SK-N-SH treated with all-trans-retinoic acid at 6 μM for 48 hours (cell line): ENCODE measurements around the gene TAOK2.

ENCODE experiments used
- PATZ1 ChIP-seq: fragments of 250-450 bp; sonication (Bioruptor Pico); IDR thresholded peaks from 2 replicates; pipeline ENCODE4 v1.8.0; 2020; ENCODE audit warnings: mild to moderate bottlenecking, moderate library complexity, borderline replicate concordance
- TCF4 ChIP-seq: fragments of 250-450 bp; sonication (Bioruptor Pico); IDR thresholded peaks from 2 replicates; pipeline ENCODE4 v1.8.0; 2021; ENCODE audit warnings: mild to moderate bottlenecking, moderate library complexity, borderline replicate concordance
- TOX ChIP-seq: fragments of 250-450 bp; sonication (Bioruptor Pico); IDR thresholded peaks from 2 replicates; pipeline ENCODE4 v1.8.0; 2021; ENCODE audit warnings: mild to moderate bottlenecking, moderate library complexity, borderline replicate concordance
- ZFP30 ChIP-seq: fragments of 450-650 bp; formaldehyde crosslinking; IDR thresholded peaks from 2 replicates; pipeline ENCODE4 v1.5.0; 2022; ENCODE audit warnings: mild to moderate bottlenecking, moderate library complexity
- ZNF70 ChIP-seq: fragments of 450-650 bp; formaldehyde crosslinking; IDR thresholded peaks from 2 replicates; pipeline ENCODE4 v1.5.0; 2020; ENCODE audit warnings: mild to moderate bottlenecking, moderate library complexity
- TF ChIP-seq, protein P1 (sequence below): fragments of 250-450 bp; sonication (Bioruptor Pico); IDR thresholded peaks from 2 replicates; pipeline ENCODE4 v1.5.0; 2020; ENCODE audit warnings: mild to moderate bottlenecking, moderate library complexity

GRCh38 chr16:29926711-29927052 is 47.0 kb upstream of the TAOK2 start:
- TF ChIP-seq TCF4 (CRISPR knock-in tag) (no peak), ZFP30 (CRISPR knock-in tag) (no peak), ZNF70 (CRISPR knock-in tag) (no peak), TOX (CRISPR knock-in tag) (no peak), PATZ1 (CRISPR knock-in tag) (no peak)
- TF ChIP-seq, protein P1, sequence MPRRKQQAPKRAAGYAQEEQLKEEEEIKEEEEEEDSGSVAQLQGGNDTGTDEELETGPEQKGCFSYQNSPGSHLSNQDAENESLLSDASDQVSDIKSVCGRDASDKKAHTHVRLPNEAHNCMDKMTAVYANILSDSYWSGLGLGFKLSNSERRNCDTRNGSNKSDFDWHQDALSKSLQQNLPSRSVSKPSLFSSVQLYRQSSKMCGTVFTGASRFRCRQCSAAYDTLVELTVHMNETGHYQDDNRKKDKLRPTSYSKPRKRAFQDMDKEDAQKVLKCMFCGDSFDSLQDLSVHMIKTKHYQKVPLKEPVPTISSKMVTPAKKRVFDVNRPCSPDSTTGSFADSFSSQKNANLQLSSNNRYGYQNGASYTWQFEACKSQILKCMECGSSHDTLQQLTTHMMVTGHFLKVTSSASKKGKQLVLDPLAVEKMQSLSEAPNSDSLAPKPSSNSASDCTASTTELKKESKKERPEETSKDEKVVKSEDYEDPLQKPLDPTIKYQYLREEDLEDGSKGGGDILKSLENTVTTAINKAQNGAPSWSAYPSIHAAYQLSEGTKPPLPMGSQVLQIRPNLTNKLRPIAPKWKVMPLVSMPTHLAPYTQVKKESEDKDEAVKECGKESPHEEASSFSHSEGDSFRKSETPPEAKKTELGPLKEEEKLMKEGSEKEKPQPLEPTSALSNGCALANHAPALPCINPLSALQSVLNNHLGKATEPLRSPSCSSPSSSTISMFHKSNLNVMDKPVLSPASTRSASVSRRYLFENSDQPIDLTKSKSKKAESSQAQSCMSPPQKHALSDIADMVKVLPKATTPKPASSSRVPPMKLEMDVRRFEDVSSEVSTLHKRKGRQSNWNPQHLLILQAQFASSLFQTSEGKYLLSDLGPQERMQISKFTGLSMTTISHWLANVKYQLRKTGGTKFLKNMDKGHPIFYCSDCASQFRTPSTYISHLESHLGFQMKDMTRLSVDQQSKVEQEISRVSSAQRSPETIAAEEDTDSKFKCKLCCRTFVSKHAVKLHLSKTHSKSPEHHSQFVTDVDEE (CRISPR knock-in tag) = no peak
